DMS153 treated with DMSO at 0.1 percent for 48 hours (cell line): ENCODE measurements around the gene PEPD.

Experiments used
- DNase-seq: peaks from one replicate; lab custom pipeline; 2025; ENCODE audit not compliant: unreplicated experiment; lab: John Stamatoyannopoulos, UW

PEPD gene

DNA sequence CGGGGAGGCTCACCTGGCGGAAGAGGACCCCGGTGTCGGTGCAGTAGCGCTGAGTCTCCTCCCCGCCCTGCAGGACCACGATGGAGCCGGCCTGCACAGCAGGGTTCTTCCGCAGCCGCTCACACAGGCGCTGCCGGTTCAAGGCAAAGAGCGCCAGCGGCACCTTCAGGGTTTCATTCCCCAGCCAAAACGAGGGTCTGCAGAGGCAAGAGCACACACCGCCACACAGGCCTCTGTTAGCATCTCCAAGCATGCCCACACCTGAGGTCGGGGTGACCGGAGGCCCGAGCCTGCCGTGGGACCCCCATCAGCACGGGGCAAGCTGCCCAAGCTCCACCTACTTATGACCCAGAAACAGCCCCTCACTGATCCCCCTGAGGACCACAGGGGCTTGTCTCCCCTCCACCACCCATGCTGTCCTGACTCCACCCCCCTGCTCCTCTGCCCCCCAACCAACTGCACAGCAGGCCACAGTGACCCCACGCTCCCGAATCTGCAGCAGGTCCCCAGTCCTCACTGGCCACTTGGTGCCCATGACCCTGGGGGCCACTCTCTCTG, 8.9 kb downstream of the PEPD start:
- DNase-seq: no peak

DNA sequence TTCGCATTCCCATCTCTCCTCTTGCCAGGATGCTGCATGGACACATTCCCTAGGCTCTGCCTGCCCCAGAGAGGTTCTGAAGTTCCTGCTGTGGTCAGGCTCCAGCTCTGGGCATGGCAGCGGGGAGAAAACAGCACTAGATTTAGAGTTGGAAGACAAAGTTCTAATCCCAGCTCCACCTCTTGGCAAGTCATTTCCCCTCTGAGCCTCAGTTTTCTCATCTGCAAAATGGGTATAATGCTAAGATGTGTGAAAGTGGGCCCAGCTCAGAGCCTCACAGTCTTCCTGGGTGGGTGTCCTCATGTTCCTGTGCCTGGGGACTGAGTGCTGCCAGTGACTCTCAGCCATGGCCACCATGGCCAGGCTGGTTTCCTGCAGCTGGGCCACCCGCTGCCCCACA, 9.6 kb downstream of the PEPD start:
- DNase-seq: no peak

DNA sequence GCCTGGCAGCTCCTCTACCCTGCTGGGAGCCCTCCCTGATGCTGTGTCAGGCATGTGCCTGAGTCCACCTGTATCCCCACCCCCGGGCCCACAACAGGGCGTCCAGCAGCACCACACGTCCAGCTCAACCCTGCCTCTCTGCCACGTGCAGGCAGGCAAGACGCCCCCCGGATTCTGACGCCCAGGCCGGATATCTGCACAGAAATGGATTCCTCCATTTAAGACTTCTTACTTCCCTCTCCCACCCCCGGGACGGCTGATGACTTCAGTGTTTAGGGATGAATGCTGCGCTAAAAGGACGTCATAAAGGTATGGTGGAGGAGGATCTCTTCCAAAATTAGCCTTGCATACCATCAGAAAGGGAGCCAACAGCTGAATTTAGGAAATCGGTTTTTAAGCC, 10.2 kb downstream of the PEPD start:
- no peak for DNase-seq

DNA sequence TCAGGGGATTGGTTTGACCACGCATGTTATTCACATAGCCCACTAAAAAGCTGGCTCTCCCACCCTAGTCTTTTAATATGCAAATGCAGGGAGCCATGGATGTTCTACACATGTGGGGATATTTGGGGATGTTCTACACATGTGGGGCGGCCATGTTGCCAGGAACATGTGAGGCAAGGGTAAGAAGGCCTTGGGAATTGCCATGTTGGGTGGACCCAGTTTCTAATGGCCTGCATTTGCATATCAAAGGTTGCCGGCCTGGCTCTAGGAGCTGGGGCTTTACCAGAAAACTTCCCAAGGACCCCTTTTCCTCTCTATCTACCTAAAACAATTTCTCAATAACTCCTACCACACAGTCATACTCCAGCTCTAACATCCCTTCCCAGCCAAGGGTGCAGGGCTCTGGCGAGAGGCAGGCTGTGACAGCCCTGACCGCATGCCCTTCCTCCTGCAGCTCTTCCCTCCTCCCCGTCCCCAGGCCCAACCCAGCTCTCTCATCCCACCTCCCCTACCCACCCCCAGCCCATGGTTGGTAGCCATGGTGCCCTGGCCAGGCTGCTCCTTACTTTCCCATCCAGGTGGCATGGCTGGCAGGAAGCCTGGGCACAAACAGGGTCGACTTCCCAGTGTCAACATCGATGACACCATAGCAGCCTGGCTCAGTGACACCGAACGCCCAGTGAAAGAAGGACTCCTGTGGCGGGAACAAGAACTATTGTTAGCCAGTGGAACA, 11.0 kb downstream of the PEPD start:
- no peak for DNase-seq

DNA sequence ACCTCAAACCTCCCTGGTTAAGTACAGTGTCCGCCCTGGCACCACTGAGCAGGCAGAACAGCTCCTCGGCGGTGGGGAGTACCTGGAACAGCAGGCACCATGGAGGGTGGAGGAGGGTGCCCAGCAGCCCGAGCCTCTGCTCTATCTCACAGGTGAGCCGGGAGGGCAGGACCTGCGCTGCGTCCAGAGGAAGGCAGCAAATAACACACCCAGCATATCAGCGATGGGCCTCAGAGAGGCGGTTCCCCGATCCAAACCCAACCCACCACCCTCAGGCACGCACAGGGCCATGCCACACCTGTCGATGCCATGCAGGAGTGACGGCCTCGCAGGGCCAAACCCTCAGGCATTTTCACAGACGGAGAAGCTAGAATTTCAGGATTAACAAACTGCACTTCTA, 11.8 kb downstream of the PEPD start:
- DNase-seq: no peak

DNA sequence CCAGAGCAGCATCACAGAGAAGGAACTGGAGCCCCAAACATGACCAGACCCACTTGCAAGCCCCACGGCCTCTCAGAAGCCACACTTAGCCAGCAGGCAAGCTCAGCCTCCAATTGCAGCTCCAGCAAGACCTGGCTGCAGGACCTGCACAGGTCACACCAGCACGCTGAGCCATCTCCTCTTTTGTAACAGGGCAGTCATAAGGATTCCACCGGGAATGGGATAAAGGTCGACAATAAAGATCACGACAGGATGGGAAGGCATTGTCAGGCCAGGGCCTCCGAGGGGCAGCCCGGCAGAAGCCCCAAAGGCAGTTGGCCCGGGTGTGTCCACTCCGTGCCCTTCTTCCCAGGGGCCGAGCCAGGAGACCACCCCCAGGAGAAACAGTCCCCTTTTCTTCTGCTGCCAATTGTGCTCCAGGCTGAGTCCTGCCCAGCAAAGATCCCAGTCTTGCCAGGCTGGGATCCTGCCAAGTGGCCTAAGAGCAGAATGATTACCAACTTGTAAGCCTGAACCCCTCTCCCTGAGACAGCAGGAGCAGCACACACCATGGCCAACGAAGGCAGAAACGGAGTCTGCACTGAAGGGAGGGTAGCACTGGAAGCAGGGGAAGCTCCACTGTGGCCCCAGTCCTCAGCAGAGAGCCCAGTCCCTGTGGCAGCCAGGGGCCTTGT, 12.5 kb downstream of the PEPD start:
- DNase-seq: no peak

DNA sequence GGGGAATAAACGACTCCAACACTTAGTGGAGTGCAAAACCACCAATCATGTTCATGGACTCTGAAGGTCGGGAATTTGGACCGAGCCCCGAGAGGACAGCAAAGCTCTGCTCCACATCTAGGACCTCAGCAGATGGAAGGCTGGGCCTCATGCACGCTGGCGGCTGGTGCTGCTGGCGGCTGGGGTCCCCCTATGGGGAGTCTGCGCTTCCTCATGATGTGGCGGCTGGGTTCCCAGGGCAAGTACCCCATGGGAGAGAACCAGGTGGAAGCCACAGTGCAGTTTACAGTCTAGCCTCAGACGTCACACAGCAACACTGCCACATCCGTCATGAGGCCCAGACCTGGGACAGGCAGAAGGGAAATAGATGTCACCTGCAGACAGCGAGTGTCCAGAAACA, 13.2 kb downstream of the PEPD start:
- no peak for DNase-seq

DNA sequence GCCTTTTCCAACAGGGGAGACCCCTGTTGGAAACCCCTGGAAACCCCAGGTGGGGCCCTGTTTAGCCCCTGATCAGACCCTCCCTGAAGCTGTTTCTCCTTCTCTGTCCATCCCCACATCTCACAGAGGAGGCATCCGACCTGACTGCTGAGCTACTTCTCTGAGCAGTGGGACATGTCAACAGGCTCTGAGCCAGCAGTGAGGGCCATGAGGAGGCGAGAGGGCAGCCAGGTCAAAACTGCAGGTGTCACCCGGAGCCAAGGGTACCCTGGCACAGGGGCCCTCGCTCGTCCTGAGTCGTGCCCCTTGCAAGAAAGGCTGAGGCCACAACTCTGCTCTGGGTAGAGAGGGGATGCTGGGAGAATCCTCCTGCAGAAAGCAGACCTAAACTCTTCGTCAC, 13.6 kb downstream of the PEPD start:
- no peak for DNase-seq

DNA sequence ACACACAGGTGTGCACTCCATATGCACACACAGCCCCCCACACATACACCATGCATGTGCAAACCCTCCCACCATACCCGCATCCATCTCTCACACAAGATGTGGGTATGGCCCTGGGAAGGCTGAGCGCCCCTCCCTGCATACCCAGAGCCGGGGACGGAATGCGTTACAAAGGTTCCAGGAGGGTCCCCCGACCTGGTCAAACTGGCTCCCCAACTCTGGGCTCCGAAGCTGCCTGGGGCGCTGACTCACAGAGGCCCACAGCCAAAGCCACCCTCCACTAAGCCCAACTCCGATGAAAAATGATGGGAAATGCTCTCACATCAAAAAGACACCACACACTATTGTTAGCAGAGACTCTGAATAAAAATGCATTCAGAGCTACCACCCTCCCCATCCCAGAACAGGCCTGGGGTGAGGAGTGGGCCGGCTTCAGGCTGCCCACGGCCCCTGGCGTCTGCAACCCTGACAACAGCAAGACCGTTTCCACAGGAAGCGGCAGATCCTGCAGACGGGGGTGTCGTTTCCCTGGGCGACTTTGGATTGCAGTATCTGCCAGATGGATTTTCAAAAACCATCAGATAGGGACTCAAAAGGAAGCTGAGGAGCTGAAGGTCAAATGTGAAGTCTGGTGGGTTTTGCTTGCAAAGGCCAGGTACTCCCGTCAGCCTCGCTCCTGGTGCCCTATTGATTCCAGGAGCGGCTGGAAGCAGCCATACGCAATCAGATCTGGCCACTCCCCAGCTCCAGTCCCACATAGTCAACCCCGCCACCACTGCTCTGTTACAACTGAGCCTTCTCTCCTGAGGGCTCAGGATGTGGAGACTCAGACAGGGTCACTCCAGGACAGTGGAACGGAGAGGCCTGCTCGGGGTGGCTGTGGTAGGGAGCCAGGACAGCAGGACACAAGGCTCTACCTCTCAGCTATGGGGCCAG, 14.3 kb downstream of the PEPD start:
- no peak for DNase-seq

DNA sequence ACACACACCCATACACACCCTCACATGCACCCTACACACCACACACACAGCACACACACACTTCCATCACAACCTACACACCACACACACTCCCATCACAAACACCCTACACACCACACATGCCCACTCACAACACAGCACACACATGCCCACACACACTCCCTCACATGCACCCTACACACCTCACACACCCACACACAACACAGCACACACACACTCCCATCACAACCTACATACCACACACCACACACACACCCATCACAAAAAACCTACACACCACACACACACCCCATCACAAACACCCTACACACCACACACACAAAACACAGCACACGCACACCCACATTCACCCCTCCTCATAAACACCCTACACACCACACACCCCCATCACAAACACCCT, 15.1 kb downstream of the PEPD start:
- no peak for DNase-seq

DNA sequence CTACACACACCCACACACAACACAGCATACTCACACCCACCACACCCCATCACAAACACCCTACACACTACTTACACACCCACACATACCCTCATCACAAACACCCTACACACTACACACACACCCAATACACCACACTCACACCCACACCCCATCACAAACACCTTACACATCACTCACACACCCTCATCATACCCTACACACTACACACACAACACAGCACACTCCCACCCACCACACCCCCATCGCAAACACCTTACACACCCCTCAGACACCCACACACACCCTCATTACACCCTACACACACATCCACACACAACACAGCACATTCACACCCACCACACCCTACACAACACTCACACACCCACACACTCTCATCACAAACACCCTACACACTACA, 15.8 kb downstream of the PEPD start:
- no peak for DNase-seq

DNA sequence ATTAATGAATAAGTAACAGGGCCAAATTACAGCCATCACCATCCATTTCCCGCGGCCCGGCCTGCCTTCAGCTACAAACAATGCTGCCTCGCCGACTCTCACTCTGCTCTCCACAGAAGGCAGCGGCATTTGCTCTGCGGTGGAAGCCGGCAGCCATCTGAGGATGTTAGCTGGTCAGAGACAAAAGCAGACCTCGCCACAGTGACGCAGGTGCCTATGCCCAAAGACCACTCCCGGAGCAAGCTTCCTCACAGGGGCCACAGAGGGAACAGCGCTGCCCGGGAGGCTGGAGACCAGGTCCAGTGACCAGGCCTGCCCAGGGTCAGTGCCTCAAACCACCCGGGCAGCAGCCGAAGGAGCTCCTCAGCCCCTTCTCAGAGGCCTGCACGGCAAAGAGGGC, 16.4 kb downstream of the PEPD start:
- no peak for DNase-seq

DNA sequence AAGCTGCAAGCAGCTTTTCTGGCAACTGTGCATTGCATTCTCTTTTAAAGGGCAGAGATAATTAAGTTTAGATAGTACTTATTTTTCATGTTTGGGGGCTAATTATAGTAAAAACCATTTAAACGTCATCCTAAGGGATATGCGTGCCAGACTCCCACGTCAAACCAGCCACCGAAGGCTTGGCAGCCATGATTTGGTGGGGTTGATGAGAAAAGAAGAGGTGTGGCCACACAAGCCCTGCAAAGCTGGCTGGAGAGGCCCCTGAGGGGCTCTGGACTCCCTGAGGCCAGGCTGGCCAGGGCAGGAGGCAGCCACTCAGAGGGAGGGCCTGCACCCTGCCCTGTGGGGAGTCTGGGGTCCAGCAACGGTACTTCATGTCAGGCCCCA, 17.5 kb downstream of the PEPD start:
- no peak for DNase-seq

DNA sequence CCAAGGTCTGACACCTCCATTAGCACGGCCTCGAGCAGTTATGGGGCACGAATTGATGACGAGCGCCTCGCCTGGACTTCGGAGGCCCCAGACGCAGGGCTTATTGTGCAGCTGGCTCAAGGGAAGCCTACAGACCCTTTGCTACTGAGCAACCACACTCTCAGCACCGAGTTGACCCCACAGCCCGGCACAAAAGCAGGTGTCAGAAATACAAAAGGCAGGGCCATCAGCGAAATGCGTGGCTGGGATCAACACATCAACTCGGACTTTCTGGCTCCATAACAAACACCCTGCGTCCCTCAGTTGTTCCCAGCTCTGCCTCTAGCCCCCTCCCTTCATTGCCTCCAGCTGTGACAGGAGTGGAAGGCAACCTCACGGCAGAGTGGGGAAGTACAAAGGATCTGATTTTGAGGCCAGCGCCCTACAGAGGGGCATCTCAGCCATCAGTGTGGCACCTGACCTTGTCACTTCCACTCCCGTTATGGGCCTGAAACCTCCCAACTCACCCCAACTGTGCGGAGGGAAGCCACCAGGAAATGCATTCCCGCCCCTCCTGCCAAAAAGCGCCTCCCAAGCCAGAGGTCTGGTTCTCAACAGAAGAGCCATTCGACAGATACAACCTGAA, 18.0 kb downstream of the PEPD start:
- DNase-seq: no peak

DNA sequence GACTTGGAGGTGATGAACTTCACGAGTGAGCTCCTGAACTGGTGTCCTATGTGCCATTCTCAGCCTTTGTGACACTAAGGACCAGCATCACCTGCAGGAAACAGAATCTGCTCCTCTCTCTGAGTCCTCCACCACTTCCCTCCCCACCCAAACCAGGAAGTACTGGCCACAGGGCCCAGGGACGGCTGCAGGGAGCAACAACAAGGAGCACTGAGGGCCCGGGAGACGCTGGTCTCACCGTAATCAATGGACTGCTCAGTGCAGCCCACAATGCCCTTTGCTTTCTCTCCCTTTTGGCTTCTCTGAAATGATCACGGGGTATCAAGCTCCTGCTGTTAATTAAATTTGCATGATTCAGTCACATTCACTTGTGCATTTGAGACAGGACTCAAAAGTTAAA, 18.6 kb downstream of the PEPD start:
- DNase-seq: no peak

DNA sequence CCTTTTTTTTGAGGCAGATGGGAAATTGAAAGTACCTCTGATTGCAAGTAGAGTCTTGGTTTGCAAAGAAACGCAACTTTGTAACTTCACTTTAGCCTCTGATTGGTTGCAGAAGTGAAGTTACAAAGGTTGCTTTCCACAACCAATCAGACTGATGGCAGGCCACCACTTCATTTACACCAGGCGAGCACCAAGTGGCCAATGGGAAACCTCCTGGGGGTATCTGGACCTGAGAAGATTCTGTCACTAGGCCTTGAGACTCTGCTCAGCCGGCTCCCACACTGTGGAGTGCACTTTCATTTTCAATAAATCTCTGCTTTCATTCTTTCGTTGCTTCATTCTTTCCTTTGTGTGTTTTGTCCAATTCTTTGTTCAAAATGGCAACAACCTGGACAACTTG, 19.1 kb downstream of the PEPD start:
- DNase-seq: no peak

DNA sequence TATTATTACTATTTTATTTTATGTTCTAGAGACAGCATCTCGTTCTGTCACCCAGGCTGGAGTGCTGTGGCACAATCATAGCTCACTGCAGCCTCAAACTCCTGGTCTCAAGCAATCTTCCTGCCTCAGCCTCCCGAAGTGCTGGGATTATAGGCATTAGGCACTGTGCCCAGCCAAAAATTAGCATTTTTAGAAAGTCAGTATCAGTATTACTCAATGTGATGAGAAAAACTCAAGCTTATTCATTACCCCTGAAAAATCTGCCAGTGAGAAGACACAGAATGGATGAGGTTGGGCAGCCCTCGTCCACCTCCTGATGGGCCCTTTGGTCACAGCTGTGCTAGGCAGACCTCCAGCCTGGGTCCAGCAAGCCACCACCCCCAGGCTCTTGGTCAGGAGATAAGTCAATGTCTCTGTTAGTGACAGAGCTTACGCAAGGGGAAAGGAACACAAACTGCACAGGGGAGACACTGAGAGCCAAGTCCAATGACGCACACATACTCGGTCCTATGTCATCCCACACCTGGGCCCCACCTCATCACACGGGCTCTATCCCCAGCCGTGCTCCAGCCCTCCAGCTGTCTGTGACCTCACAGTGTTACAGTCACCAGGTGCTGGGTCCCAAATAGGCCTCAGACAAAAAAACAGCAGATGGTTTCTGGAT, 19.8 kb downstream of the PEPD start:
- DNase-seq: no peak

DNA sequence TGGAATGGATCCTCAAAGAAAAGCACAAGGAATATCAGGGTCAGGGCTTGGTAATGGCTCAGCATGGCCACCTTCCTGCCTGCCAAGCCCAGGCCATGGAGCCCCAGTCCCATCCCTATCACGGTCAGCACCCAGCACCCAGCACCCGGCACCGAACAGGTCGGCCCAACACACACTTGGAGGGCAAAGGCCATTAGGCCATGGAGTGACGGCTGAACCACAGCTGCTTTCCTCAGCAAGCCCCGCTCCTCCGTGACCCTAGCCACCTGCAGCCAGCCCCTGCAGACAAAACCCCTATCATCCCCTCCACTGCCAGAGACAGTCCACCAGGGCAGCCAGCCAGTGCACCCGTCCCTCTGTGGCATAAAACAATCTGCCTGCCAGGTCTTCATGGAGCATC, 20.6 kb downstream of the PEPD start:
- no peak for DNase-seq

DNA sequence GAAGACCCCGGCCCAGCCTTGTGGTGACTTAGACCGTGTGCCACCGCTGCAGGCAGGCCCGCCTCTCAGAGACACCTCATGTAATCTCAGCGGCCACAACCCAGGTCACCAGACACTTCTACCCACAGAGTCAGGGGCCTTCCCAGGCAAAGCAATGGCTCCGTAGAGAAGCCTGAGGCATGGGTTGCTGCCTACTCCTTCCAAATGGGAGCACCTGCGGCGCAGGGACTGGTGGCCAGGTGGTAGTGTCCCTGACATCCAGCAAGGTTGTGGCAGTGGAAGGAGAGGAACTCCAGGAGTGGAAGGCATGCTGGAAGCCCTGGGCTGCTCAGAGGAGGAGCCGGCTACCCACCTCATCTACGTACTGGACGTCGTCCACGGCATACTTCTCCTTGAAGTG, 21.0 kb downstream of the PEPD start:
- DNase-seq: no peak

DNA sequence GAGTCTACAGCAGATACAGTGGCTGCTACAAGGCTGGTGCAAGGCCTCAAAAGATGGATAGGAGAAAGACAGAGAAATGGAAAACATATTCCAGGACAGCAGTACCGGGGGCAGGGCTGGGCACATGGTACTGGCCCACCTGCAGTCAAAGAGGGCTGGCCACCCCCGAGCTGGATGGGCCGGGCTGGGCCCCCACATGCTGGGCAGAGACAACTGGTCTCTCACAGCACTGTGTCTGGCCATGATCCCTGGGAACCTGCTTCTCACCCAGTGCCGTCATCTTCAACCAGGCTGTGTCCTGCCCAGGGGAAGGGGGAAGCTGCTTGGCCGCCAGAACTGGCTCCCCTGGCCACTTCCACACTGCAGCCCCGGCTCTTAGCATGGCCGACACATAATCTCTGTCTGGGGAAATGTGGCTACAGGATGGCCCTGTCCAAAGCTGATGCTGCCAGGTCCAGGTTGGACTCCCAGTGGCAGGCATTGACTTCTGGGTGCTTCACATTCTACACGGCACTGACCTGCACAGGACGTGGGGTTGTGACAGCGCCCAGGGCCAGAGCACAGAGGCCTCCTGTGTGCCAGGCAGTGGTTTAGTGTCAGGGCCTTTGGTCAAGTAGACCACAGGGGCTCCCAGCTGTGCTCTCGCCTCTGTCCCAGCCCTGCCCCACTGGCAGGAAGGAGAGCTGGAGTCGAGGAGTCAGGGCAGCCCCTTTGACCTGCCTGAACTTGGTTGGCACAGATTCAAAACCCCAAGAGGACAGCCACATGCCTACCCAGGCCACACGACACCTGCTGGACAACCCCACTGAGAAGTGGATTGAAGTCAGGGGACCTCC, 21.7 kb downstream of the PEPD start:
- DNase-seq: no peak
